Skin epidermis (tissue), 12 donors: ENCODE results near the gene CCDC183.

Experiments used
- H3K27ac ChIP-seq, 21 experiments: fragments of 200-600 bp; sonication (generic) in 11 of 21; one replicate each; pipeline ENCODE4 v1.5.0; 2020; ENCODE audit warnings: mild to moderate bottlenecking in 3 of 21, inconsistent platforms in 2 of 21, moderate library complexity in 2 of 21
- H3K4me3 ChIP-seq, 7 experiments: fragments of 200-600 bp; sonication (generic) in 2 of 7; one replicate each; pipeline ENCODE4 v1.5.0; 2020; ENCODE audit warnings: inconsistent platforms in 2 of 7, mild to moderate bottlenecking in 2 of 7, moderate library complexity in 1 of 7

Gene CCDC183

GRCh38 chr9:136853596-136854112, 57.5 kb downstream of the CCDC183 start:
- no peak overlapping the region for H3K4me3 ChIP-seq
- no peak overlapping the region for H3K27ac ChIP-seq

GRCh38 chr9:136854113-136854841, 58.1 kb downstream of the CCDC183 start:
- H3K27ac ChIP-seq: peak overlapping the region in 1 of 21 experiments; percentile 2
- no peak overlapping the region for H3K4me3 ChIP-seq

GRCh38 chr9:136854842-136855460, 58.8 kb downstream of the CCDC183 start:
- peak overlapping the region in 1 of 21 experiments; percentile 2 for H3K27ac ChIP-seq

GRCh38 chr9:136855461-136856078, 59.4 kb downstream of the CCDC183 start:
- Histone ChIP-seq H3K4me3 (no peak overlapping the region), H3K27ac (no peak overlapping the region)

More at GRCh38 chr9:136854842-136855460, 58.8 kb downstream of the CCDC183 start:
- H3K4me3 ChIP-seq: no peak overlapping the region

- no peak overlapping the region for H3K4me3 ChIP-seq
- no peak overlapping the region for H3K27ac ChIP-seq
Observed at GRCh38 chr9:136856079-136856476, 59.9 kb downstream of the CCDC183 start.

GRCh38 chr9:136856541-136857141, 60.5 kb downstream of the CCDC183 start:
- H3K4me3 ChIP-seq: no peak overlapping the region
- no peak overlapping the region for H3K27ac ChIP-seq

- Histone ChIP-seq H3K27ac (no peak overlapping the region), H3K4me3 (no peak overlapping the region)
Observed at GRCh38 chr9:136857166-136857565, 61.0 kb downstream of the CCDC183 start.
